GM23338 (cell line): ENCODE results near the gene DAPK1.

Experiments
- CTCF ChIP-seq, 2 experiments: fragments of 200-600 bp in 1 of 2; sonication (generic) in 1 of 2; conservative IDR thresholded peaks; 2 replicates each; pipeline versions ENCODE4 v1.5.1 to v1.6.1; 2016 to 2017; ENCODE audit warnings: antibody characterized with exemption in 2 of 2, low read depth in 2 of 2, mild to moderate bottlenecking in 2 of 2, moderate library complexity in 1 of 2
- EZH2 ChIP-seq: fragments of 200-600 bp; sonication (generic); IDR thresholded peaks from one replicate; pipeline ENCODE4 v1.8.0; 2017; ENCODE audit warnings: antibody characterized with exemption, mild to moderate bottlenecking, low read depth; ENCODE audit not compliant: unreplicated experiment
- EZH2phosphoT487 ChIP-seq: fragments of 200-600 bp; sonication (generic); IDR thresholded peaks from one replicate; pipeline ENCODE4 v1.8.1; 2018; ENCODE audit warnings: antibody characterized with exemption; ENCODE audit not compliant: unreplicated experiment
- REST ChIP-seq: IDR thresholded peaks from one replicate; pipeline ENCODE4 v1.6.1; 2018; ENCODE audit warnings: antibody characterized with exemption; ENCODE audit not compliant: unreplicated experiment

- TF ChIP-seq CTCF (conservative IDR thresholded peaks at IDR 0.05; ENCODE audit: low read depth in 2 of 2) (no peak), REST (no peak), EZH2 (no peak), EZH2phosphoT487 (no peak)
Measured at GRCh38 chr9:87464110-87464991, 33.3 kb upstream of the DAPK1 start.
